SKM-1 (cell line): ENCODE measurements around the gene EPS8.

Experiments used
- DNase-seq: peaks from one replicate; lab custom pipeline; 2025; ENCODE audit not compliant: unreplicated experiment; lab: John Stamatoyannopoulos, UW

Gene EPS8

DNA sequence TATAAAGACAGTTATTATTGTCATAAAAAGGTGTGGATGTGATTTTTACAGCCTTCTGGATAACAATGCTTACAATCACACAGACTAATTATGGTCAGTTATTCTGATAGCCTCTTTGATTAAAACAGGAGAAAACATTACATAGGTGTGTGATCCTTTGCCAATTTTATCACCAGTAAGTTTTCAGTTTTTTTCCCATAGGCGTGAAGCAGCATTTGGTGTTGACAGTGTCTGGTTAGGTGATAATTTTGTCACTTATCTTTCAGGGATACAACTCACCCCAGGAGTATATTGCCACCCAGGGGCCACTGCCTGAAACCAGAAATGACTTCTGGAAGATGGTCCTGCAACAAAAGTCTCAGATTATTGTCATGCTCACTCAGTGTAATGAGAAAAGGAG is 208.8 kb downstream of the EPS8 start:
- DNase-seq: no peak

GRCh38 chr12:15575671-15576541 is 213.3 kb downstream of the EPS8 start:
- DNase-seq: no peak

- no peak for DNase-seq
These were observed 214.8 kb downstream of the EPS8 start for GRCh38 chr12:15574353-15574752.
